Vagina (tissue), 2 donors: ENCODE results near the gene GPR35.

Source experiments
- POLR2A ChIP-seq, 2 donors: fragments of 450-650 bp; IDR thresholded peaks; one replicate each; pipeline ENCODE4 v1.6.1; 2017; ENCODE audit warnings: antibody characterized with exemption in 2 of 2, mild to moderate bottlenecking in 2 of 2, moderate library complexity in 2 of 2
- POLR2AphosphoS5 ChIP-seq, 2 donors: sonication (generic); formaldehyde crosslinking; IDR thresholded peaks; one replicate each; pipeline ENCODE4 v1.9.0; 2017; ENCODE audit warnings: antibody characterized with exemption in 2 of 2, mild to moderate bottlenecking in 2 of 2, low read depth in 1 of 2; ENCODE audit not compliant: insufficient read depth in 1 of 2
- TF ChIP-seq, protein P1 (sequence below), 3 experiments: fragments of 450-650 bp in 2 of 3; fragments of 200-600 bp in 1 of 3; sonication (generic) in 1 of 3; IDR thresholded peaks; one replicate each; pipeline ENCODE4 v1.5.1; 2017 to 2019; ENCODE audit warnings: antibody characterized with exemption in 3 of 3, mild to moderate bottlenecking in 2 of 3, moderate library complexity in 2 of 3

DNA sequence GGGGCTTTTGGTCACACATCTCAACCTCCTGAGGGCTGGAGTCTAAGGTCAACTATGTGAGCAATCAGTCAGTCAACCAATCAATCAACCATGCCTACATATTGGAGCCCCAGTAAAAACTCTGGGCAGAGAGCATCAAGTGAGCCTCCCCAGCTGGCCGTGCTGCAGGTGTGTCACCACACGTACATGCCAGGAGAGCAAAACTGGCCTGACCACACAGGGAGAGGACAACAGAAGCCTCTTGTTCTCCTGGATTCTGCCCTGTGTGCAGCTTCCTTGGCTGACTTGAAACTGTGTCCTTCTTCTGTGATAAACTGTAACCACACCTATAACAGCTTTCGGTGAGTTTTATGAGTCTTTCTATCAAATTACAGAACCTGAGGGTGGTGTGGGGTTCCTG, 25.9 kb downstream of the GPR35 start:
- TF ChIP-seq, protein P1, sequence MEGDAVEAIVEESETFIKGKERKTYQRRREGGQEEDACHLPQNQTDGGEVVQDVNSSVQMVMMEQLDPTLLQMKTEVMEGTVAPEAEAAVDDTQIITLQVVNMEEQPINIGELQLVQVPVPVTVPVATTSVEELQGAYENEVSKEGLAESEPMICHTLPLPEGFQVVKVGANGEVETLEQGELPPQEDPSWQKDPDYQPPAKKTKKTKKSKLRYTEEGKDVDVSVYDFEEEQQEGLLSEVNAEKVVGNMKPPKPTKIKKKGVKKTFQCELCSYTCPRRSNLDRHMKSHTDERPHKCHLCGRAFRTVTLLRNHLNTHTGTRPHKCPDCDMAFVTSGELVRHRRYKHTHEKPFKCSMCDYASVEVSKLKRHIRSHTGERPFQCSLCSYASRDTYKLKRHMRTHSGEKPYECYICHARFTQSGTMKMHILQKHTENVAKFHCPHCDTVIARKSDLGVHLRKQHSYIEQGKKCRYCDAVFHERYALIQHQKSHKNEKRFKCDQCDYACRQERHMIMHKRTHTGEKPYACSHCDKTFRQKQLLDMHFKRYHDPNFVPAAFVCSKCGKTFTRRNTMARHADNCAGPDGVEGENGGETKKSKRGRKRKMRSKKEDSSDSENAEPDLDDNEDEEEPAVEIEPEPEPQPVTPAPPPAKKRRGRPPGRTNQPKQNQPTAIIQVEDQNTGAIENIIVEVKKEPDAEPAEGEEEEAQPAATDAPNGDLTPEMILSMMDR (IDR thresholded peaks at IDR 0.05), result no peak
- TF ChIP-seq POLR2A (IDR thresholded peaks at IDR 0.05) (no peak), POLR2AphosphoS5 (IDR thresholded peaks at IDR 0.05; ENCODE audit: insufficient read depth in 1 of 2, low read depth in 1 of 2) (no peak)
